ENCODE measurements around the gene SLC35F3.

- TF ChIP-seq CTCF (optimal IDR thresholded peaks at IDR 0.05 in 1 of 3, IDR thresholded peaks at IDR 0.05 in 1 of 3, conservative IDR thresholded peaks at IDR 0.05 in 1 of 3; ENCODE audit: extremely low read depth in 1 of 3, insufficient read depth in 2 of 3, low read length in 3 of 3) = no peak
- TF ChIP-seq EZH2 (IDR thresholded peaks at IDR 0.05; ENCODE audit: low read length) = no peak
These were observed 464.0 kb downstream of the SLC35F3 start for GRCh38 chr1:234368320-234369032.
